ENCODE data around the gene UBE3D. TPM values are rescaled to one million over a fixed set of nuclear protein-coding genes. Genes with fewer than 3 reads are reported as not detected.

UBE3D gene
- total RNA-seq, 2 donors from 2014 or later, result 6.2 to 11.0 TPM

DNA sequence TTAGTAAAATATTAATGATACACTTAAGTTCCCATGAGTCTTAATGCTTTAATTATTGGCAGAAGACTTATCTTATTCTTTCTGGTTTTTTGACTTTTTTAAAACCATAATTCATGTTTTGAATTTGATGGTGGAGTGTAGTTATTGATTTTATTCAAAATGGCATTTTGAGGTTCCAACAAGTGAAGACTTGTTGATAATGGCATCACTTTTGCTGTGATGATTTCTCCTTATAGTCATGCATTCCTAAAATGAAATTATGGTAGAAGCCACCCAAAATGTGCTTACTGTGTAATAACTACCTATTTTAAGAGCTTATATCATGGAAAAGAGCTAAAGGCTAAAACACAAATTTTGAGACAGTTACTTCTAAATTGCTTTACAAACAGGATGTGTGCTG, 4.0 kb upstream of the UBE3D start:
- H3K27me3 Mint-ChIP-seq, result no peaks in the 10 kb centered on the region
- H3K36me3 Mint-ChIP-seq (ENCODE audit: low read depth), result no peaks in the 10 kb centered on the region
- no peaks in the 10 kb centered on the region for H3K9me3 Mint-ChIP-seq
- H3K27ac Mint-ChIP-seq, result no peak overlapping the region
- ATAC-seq (replicated peaks), result no peak
- H3K4me1 Mint-ChIP-seq, result peaks cover 4% of the 10 kb centered on the region
- H3K4me3 Mint-ChIP-seq, result no peak overlapping the region

DNA sequence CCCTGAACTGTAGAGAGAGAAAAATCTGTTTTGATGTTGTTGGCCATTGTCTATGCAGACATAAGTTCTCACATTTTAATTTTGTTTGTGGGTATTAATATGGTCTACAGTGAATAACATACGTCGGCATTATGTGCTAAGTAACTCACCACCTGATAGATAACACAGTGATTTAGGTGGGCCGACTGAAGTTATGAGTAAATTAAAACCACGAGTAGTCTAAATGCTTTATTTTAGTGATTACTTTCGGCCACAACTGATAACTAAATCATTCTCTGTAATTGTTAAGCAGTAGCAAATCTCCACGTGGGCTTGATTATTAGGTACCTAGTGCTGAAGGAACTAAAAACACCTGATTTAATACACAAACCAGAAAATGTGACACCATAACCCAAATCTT, 3.0 kb upstream of the UBE3D start:
- ATAC-seq (replicated peaks), result no peak
- peak overlapping the region; percentile 86 for H3K4me3 Mint-ChIP-seq
- no peaks in the 10 kb centered on the region for H3K27me3 Mint-ChIP-seq
- H3K9me3 Mint-ChIP-seq, result no peaks in the 10 kb centered on the region
- peak overlapping the region; percentile 89 for H3K27ac Mint-ChIP-seq
- peaks cover 4% of the 10 kb centered on the region for H3K4me1 Mint-ChIP-seq
- no peaks in the 10 kb centered on the region for H3K36me3 Mint-ChIP-seq (ENCODE audit: low read depth)

DNA sequence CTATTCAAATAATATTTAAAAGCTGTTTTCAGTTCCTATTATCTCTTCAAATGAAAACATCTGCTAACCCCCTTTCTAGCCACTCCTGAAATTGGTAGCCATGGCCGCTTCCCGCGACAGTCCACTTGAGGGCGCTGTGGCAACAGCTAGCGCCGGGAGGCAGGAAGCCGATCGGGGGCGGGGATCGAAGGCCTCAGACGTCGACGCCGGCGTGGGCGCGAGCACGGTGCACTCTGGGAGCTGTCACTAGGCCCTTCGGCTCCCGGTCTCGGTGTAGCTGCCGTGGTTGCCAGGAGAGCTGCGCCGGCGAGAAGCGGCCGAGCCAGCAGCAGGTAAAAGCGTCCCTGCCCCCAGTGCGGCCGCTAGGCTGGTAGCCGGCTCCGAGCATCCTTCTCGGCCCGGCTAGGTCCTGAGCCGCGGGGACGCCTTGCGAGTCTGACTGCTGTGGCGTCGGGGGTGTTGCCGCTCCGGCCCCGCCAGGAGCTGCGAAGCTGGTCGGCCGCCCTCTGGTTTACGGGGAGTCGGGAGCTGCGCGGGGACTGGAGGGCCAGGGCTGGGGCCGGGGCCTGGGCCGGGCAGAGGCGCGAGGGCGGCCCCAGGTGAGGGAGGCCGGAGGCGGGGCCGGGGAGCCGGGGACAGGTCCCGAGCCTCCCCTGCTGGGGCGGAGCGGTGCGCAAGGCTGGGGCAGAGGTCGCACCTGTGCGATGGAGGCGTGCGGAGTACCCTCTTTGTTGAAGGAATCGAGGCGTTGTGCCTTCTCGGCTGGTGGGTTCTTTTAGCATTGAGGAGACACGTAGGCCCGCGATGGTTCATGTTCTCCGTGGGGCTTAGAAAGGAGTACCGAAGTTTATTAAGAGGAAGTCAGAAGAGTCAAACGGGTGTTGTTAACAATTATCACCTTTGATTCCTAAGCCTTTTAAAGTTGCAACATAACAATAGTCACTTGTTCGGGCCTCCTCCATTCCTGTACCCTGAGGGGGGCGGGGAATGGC, 2.1 kb upstream of the UBE3D start, which contains the start of gene DOP1A:
DOP1A (plus strand) TSS at position 224 of the 992 bp plus-strand sequence. CDS start 29,307 bp downstream, outside the sequence.
- Mint-ChIP-seq H3K4me1 (peaks cover 4% of the 10 kb centered on the region), H3K4me3 (peak within 1 kb of the TSS; percentile 86), H3K36me3 (ENCODE audit: low read depth) (peaks cover 4% of the 10 kb centered on the region), H3K27me3 (no peaks in the 10 kb centered on the region), H3K9me3 (no peaks in the 10 kb centered on the region), H3K27ac (peak within 1 kb of the TSS; percentile 89)
- peak; percentile 90 for ATAC-seq (replicated peaks)

DNA sequence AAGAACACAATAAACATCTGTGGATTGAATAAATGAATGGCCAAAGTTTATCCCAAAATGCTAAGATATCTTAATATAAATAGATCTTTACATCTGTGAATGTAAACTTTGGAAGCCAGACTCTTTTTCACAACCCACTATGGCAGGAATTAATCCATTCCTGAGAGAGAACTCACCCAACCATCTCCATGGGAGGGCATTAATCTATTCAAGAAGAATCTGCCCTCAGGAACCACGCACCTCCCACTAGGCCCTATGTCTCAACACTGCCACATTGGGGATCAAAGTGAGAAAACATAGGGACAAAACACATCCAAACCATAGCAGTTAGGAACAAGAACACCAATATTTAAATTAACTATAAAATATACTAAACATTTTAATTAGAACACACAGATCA, 3.4 kb downstream of the UBE3D start:
- H3K27me3 Mint-ChIP-seq, result no peaks in the 10 kb centered on the region
- peaks cover 16% of the 10 kb centered on the region for H3K36me3 Mint-ChIP-seq (ENCODE audit: low read depth)
- H3K27ac Mint-ChIP-seq, result no peak overlapping the region
- H3K4me1 Mint-ChIP-seq, result peaks cover 9% of the 10 kb centered on the region
- no peak overlapping the region for H3K4me3 Mint-ChIP-seq
- H3K9me3 Mint-ChIP-seq, result no peaks in the 10 kb centered on the region
- no peak for ATAC-seq (replicated peaks)

DNA sequence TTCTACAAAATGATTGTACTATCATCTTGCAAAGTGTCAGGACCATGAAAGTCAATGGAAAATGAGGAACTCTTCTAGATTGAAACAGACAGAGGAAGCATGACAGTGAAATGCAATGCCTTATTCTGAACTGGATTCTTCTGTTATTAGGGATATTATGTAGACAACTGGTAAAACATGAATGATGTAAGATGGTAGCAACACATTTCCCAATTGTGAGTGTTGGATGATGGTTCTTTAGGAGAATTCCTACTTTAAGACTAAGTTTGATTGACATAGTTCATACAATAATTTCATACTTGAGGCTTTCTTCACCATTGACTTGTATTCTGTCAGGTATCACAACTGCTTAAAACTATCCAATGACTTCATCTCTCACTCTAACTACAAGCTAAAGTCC, 4.5 kb downstream of the UBE3D start:
- no peak overlapping the region for H3K4me3 Mint-ChIP-seq

DNA sequence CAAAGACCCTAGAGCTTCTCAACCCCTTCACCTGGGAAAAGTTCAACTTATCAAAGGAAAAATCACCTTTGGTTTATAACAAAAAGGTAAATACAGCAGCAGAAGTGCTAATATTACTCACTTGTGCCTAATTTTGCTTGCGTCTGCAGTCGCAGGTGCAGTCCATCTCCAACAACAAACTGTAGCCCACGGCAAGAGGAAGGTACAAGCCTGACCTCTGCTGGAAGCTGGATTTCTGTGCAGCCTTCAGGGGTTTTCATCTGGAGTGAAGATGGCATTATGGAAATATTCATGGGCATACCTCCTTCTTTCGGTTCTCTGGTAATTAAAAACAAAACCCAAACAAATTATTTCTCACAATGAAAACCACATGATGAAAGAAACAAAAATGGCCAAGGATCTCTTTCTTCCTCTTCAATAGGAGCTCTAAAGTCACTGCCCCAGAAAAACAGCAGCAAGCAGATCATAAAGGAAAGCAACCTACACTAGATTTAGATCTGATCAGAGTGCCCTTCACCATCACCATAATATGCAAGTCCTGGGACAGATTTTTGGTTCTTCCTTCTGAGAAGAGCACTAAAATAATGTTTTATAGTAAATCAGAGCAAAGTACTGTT, 7.8 kb downstream of the UBE3D start:
- peaks cover 47% of the 10 kb centered on the region for H3K36me3 Mint-ChIP-seq (ENCODE audit: low read depth)
- no peaks in the 10 kb centered on the region for H3K9me3 Mint-ChIP-seq
- no peak for ATAC-seq (replicated peaks)
- no peak overlapping the region for H3K4me3 Mint-ChIP-seq
- H3K27ac Mint-ChIP-seq, result no peak overlapping the region
- peaks cover 5% of the 10 kb centered on the region for H3K4me1 Mint-ChIP-seq
- no peaks in the 10 kb centered on the region for H3K27me3 Mint-ChIP-seq

More for the DNA sequence above, 4.5 kb downstream of the UBE3D start:
- H3K36me3 Mint-ChIP-seq (ENCODE audit: low read depth), result peaks cover 27% of the 10 kb centered on the region
- peaks cover 9% of the 10 kb centered on the region for H3K4me1 Mint-ChIP-seq
- H3K27me3 Mint-ChIP-seq, result no peaks in the 10 kb centered on the region
- ATAC-seq (replicated peaks), result no peak
- H3K27ac Mint-ChIP-seq, result no peak overlapping the region
- H3K9me3 Mint-ChIP-seq, result no peaks in the 10 kb centered on the region

DNA sequence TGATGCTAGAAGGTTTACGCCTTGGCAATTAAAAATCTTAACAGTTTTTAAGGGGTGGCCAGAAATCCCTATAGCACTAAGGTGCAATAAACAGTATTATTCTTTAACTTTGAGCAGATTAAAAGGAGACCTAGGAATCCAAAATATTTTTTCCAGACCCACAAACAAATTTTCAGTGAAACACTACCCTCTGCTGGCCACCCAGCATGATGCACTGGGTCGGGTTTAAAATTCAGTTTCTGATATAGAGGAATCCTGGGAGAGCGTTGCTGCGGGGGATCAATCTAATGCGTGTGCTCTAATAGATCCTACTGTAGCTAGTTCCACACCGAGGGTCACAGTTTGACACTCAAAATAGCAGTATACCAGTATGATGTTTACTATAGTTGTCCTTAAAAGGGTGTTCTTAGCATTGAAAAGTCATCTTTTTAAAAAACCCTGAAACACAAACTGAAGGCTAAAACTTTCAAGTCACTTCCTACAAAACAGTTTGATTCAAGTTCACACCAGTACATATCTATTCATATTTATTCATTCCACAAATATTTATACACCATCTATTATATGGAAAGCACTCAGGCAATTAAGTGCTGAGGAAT, 10.2 kb downstream of the UBE3D start:
- no peak for ATAC-seq (replicated peaks)
- Mint-ChIP-seq H3K27me3 (no peaks in the 10 kb centered on the region), H3K27ac (no peak overlapping the region), H3K9me3 (no peaks in the 10 kb centered on the region), H3K4me3 (no peak overlapping the region), H3K4me1 (peaks cover 5% of the 10 kb centered on the region), H3K36me3 (ENCODE audit: low read depth) (peaks cover 63% of the 10 kb centered on the region)

DNA sequence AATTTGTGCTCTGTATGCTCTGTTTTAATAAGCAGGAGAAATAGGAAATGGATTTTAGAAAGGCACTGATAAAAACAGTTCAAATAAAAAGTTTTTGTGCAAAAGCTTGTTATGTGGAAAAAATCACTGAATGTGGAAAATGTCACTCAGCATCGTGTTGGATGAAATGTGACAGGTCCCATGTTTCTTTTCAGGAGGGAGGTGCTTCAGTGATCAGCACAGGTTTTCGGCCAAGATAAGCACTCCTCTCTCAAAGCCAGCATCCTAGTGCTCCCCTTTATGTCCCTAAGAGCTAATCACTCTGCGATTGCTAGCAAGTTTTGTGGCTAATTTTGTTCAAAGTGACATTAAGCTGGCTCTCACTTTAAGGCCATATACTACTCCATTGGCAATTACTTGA, 12.0 kb downstream of the UBE3D start:
- ATAC-seq (replicated peaks), result no peak
- Mint-ChIP-seq H3K27me3 (no peaks in the 10 kb centered on the region), H3K4me1 (peaks cover 5% of the 10 kb centered on the region), H3K9me3 (no peaks in the 10 kb centered on the region), H3K4me3 (no peak overlapping the region), H3K27ac (no peak overlapping the region), H3K36me3 (ENCODE audit: low read depth) (peaks cover 72% of the 10 kb centered on the region)

DNA sequence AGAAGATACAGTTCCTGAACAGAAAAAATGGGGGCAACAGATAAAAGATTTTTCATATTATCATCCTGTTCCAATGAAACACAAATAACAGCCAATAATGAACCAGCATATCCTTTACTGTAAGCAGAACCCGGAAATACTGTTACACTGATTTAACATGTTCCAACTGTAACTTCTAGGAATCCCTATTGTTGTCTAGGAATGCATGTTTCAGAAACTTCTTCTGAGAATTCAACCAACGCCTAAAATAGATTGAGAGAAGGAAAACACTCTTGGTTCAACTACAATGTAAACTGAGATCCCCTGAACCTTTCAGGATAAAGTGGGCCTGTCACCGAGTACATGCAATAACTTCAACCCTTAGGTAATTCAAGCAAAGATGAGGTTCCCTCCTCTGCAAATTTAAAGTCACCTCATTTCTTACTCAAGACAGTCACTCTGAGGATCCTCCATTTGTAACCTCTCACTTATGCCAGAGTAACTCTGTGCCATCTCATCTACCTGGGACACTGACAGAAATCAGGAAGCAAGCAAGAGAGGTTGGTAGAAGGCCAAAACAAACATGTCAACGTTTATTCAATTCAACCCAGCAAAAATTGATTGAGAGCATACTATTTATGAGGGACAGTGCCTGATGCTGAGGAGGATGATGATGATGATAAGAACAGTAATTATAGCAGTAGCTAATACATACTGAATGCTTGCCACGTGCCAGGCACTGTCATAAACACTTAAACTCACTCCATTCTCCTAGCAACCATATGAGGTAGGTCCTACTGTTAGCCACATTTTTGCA, 14.1 kb downstream of the UBE3D start:
- Mint-ChIP-seq H3K4me1 (no peaks in the 10 kb centered on the region), H3K27ac (no peak overlapping the region), H3K9me3 (no peaks in the 10 kb centered on the region), H3K27me3 (no peaks in the 10 kb centered on the region), H3K4me3 (no peak overlapping the region), H3K36me3 (ENCODE audit: low read depth) (peaks cover 55% of the 10 kb centered on the region)
- ATAC-seq (replicated peaks), result no peak

DNA sequence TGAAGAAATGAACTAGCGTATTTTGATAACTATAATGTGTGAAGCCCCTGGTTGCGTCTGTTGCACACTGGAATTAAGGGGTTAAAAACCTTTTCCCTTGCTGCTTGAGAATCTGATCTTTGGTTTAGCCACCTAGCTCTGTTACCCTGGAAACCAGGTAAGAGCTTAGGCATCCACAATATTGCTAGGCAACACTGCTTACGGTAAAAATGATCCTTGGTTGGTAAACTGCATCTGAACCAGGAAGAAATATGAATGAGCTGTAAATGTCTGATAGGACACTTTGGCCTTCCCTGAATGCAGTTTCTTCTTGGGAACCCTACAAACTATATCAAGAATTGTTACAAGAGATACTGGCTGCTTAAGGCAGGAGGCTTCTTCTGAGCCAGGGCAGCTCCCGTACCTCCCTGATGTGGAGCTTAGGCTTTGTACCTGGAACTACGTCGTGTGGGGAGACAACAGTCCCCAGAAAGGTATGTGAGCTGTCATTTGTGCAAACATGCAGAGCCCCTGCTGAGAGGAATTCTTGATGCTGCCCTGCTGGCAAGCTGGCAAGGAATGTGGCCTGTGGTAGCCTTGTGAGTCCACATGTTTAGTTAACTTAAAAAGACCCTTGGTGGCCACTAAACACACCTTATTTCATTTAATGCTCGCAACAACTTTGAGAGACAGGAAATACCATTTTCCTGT, 18.4 kb downstream of the UBE3D start:
- Mint-ChIP-seq H3K4me1 (no peaks in the 10 kb centered on the region), H3K4me3 (no peak overlapping the region), H3K27me3 (no peaks in the 10 kb centered on the region), H3K9me3 (no peaks in the 10 kb centered on the region), H3K36me3 (ENCODE audit: low read depth) (peaks cover 33% of the 10 kb centered on the region), H3K27ac (no peak overlapping the region)
- no peak for ATAC-seq (replicated peaks)

DNA sequence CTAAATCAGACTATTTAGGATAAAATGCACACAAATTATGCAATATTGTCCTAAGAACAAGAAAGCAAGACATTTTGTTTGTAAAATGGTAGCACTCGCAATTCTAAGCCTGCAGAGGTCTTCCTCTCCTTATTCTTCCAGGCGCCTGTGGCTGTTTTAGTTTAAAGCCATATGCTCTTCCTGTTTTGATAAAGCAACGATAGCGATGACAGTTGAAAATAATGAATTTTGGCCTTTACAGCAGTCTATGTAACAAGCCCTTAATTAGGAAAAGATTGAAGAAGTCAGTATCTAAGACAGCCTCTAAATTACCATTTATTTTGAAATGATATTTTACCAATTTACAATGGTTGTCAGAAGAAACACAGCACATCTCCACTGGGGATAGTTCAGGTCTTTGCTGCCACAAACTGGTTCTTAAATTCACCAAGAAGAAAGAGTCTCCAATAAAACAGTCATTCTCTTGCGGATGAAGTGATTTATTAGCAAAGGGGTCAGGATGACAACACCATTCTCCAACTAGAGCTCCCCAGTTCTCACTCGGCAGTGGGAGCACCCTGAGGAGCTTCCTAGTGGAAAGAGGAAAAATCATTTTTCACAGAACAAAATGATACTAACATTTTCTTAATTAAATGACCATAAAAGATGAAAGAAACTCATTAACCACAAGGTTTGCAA, 21.4 kb downstream of the UBE3D start:
- Mint-ChIP-seq H3K27me3 (no peaks in the 10 kb centered on the region), H3K9me3 (no peaks in the 10 kb centered on the region), H3K27ac (no peak overlapping the region), H3K36me3 (ENCODE audit: low read depth) (peaks cover 17% of the 10 kb centered on the region), H3K4me3 (no peak overlapping the region), H3K4me1 (no peaks in the 10 kb centered on the region)
- ATAC-seq (replicated peaks), result no peak

DNA sequence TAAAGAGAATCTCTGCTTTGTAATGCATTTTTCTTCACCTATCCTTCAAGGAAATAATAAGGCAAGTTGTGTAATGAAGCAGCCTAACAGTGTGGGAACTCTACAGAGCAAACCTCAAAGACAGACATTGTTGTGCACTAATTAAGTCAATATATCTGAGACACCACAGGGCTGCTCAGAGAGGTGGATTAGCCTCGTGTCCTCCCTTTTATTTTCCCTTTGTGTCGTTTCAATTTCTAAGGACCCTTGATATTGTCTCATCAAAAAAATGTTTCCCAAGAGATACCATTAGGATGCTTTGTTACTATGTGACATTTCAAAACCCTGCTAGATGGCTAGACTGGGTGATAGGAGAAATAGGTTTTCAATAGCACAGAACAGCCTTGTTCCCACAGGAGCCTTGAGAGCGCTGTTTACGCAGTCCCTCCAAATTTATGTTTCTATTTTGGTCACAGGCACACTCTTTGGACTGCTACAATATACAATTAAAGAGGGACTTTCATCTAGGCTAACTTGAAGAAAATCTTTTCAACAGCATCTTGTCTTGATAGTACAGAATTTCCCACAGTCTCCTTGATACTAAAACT, 23.1 kb downstream of the UBE3D start:
- no peak overlapping the region for H3K27ac Mint-ChIP-seq
- ATAC-seq (replicated peaks), result no peak
- H3K36me3 Mint-ChIP-seq (ENCODE audit: low read depth), result peaks cover 18% of the 10 kb centered on the region
- H3K4me3 Mint-ChIP-seq, result no peak overlapping the region
- H3K9me3 Mint-ChIP-seq, result no peaks in the 10 kb centered on the region
- H3K4me1 Mint-ChIP-seq, result no peaks in the 10 kb centered on the region
- H3K27me3 Mint-ChIP-seq, result no peaks in the 10 kb centered on the region

DNA sequence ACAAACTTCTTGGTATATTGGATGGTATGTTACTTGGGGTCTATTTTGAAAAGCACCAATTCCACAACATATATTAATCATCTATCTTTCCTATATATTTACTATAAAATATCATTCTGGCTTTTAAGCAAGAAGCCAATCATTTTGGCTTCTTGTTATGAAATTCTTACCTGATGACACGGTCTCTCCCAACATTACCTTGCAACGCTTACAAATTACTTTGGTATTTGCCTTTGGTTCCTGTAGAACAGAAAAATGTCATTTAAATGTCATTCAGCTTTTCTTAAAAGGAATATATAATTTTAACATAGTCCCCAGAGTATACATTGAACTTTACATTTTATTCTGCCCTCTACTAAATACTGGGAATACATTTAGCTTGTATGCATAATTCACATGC, 27.4 kb downstream of the UBE3D start:
- no peak overlapping the region for H3K4me3 Mint-ChIP-seq
- H3K27ac Mint-ChIP-seq, result no peak overlapping the region
- no peak for ATAC-seq (replicated peaks)
- H3K27me3 Mint-ChIP-seq, result no peaks in the 10 kb centered on the region
- peaks cover 40% of the 10 kb centered on the region for H3K36me3 Mint-ChIP-seq (ENCODE audit: low read depth)
- peaks cover 14% of the 10 kb centered on the region for H3K9me3 Mint-ChIP-seq
- H3K4me1 Mint-ChIP-seq, result no peaks in the 10 kb centered on the region

Data from activated T-helper 17 cell treated with anti-CD3 and anti-CD28 coated beads, Interleukin-2, amount 50 U/mL, for 72 hours (primary cell).